GM20000 (cell line): ENCODE data around the gene UBTF.

ENCODE experiments used
- DNase-seq: peaks from one replicate; pipeline ENCODE4 v3.0.0; 2012; ENCODE audit warnings: low spot score
- CTCF ChIP-seq: IDR thresholded peaks from 2 replicates; pipeline ENCODE4 v1.5.1; 2012; ENCODE audit warnings: mild to moderate bottlenecking, control low read depth; ENCODE audit errors: extremely low read depth, missing control alignments

UBTF gene

GRCh38 chr17:44206825-44207155, 12.7 kb downstream of the UBTF start:
- DNase-seq: no peak
- no peak for TF ChIP-seq CTCF

GRCh38 chr17:44205962-44206824, 13.3 kb downstream of the UBTF start:
- no peak for DNase-seq

GRCh38 chr17:44204441-44204882, 15.0 kb downstream of the UBTF start:
- no peak for TF ChIP-seq CTCF
- DNase-seq: no peak

More at GRCh38 chr17:44205962-44206824, 13.3 kb downstream of the UBTF start:
- no peak for TF ChIP-seq CTCF

GRCh38 chr17:44203731-44204440, 15.6 kb downstream of the UBTF start:
- DNase-seq: peak; percentile 71
- peak; percentile 40 for TF ChIP-seq CTCF

- DNase-seq: no peak
- TF ChIP-seq CTCF: no peak
Measured at GRCh38 chr17:44202756-44203155, 16.7 kb downstream of the UBTF start.

- no peak for TF ChIP-seq CTCF
- DNase-seq: no peak
Measured at GRCh38 chr17:44200478-44201155, 18.9 kb downstream of the UBTF start.
